WERI-Rb-1 (cell line): ENCODE results near the gene ODAD4.
"Not testable (repeated sequence)": the region's sequence is repeated elsewhere in the genome, so short reads cannot be mapped to it uniquely, and the experiment has no call there.

ENCODE experiments used
- DNase-seq: peaks from one replicate; pipeline ENCODE4 v3.0.0-alpha.2; 2020
- H3K27ac ChIP-seq: fragments of 250-450 bp; sonication (Bioruptor Pico); 2 replicates; pipeline ENCODE4 v1.5.1; 2020; ENCODE audit warnings: mild to moderate bottlenecking, moderate library complexity
- H3K27me3 ChIP-seq: fragments of 250-450 bp; sonication (Bioruptor Pico); 2 replicates; pipeline ENCODE4 v1.5.1; 2021; ENCODE audit warnings: mild to moderate bottlenecking, low read depth, moderate library complexity; ENCODE audit not compliant: insufficient read depth, severe bottlenecking
- H3K36me3 ChIP-seq: fragments of 250-450 bp; sonication (Bioruptor Pico); 2 replicates; pipeline ENCODE4 v1.5.1; 2020; ENCODE audit warnings: mild to moderate bottlenecking, moderate library complexity
- H3K4me3 ChIP-seq: 2 replicates; pipeline ENCODE4 v1.5.1; 2011; ENCODE audit warnings: low read depth, mild to moderate bottlenecking, control low read depth, low read length
- H3K9me3 ChIP-seq: fragments of 250-450 bp; sonication (Bioruptor Pico); 2 replicates; pipeline ENCODE4 v1.5.1; 2021; ENCODE audit warnings: mild to moderate bottlenecking, moderate library complexity; ENCODE audit not compliant: severe bottlenecking
- CTCF ChIP-seq: IDR thresholded peaks from 2 replicates; pipeline ENCODE4 v1.5.1; 2011; ENCODE audit warnings: low read depth, mild to moderate bottlenecking, control low read depth, inconsistent platforms, low read length

The ODAD4 gene

GRCh38 chr17:42001729-42002128 lies 71.3 kb downstream of the ODAD4 start:
- Histone ChIP-seq H3K36me3 (peaks cover 80% of the 10 kb centered on the region), H3K27ac (no peak overlapping the region)

DNA sequence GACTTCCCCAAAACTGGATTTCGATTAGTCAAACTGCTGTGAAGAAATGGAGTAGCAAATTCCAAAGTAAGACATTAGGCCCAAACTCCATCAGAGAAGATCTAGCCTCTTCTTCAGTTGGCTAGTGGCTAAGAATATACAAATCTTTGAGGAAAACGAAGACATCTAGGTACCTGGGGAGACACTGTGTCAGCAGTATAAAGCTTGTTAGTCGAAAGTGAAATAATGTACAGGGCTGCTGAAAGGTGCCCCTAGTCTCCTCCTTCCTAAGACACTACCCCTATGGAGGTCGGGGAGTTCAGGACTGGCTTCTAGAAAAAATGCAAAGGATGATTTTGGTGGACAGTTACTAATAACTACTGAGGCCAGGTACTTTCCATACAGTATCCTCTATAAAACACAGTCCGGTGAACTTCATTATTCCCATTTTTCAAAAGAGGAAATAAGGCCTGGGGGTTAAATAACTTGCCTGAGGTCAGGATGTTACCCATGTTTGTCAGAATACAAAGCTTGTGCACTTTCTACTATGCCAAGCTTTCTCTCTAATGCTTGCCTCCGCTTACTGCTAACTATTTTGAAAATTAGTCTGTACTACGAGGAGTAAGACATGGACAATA lies 71.9 kb downstream of the ODAD4 start:
- no peak for TF ChIP-seq CTCF
- H3K9me3 ChIP-seq, result no peaks in the 10 kb centered on the region
- H3K4me3 ChIP-seq, result no peak overlapping the region
- no peak for DNase-seq
- H3K36me3 ChIP-seq, result peaks cover 74% of the 10 kb centered on the region
- no peaks in the 10 kb centered on the region for H3K27me3 ChIP-seq
- H3K27ac ChIP-seq, result no peak overlapping the region

More at GRCh38 chr17:42001729-42002128, 71.3 kb downstream of the ODAD4 start:
- Histone ChIP-seq H3K9me3 (no peaks in the 10 kb centered on the region), H3K27me3 (no peaks in the 10 kb centered on the region), H3K4me3 (no peak overlapping the region)
- no peak for DNase-seq
- no peak for TF ChIP-seq CTCF

- peaks cover 69% of the 10 kb centered on the region for H3K36me3 ChIP-seq
- no peak overlapping the region for H3K4me3 ChIP-seq
- H3K27ac ChIP-seq, result no peak overlapping the region
- DNase-seq, result no peak
- no peaks in the 10 kb centered on the region for H3K9me3 ChIP-seq
- no peak for TF ChIP-seq CTCF
- H3K27me3 ChIP-seq, result no peaks in the 10 kb centered on the region
These were observed 72.4 kb downstream of the ODAD4 start for GRCh38 chr17:42002792-42003301.

DNA sequence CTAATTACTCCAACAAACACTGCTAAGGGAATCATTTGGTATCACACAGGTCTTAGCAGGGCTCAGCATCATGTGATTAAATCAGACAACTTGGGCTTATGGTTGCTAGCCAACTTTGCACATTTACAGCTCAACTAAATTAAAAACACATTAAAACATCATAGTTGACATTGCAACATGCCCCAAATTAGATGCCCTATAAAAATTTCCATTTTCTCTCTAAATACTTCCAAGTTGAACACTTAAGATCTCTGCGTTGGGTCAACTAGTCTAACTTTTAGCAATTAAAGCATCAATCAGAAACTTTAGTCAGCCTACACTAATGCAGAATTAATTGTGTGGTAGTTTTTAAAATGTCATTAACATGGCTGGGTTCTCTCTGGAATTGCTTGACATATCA lies 74.7 kb downstream of the ODAD4 start:
- Histone ChIP-seq H3K9me3 (no peaks in the 10 kb centered on the region), H3K4me3 (no peak overlapping the region), H3K36me3 (peaks cover 65% of the 10 kb centered on the region), H3K27me3 (no peaks in the 10 kb centered on the region), H3K27ac (no peak overlapping the region)
- DNase-seq, result no peak
- no peak for TF ChIP-seq CTCF

DNA sequence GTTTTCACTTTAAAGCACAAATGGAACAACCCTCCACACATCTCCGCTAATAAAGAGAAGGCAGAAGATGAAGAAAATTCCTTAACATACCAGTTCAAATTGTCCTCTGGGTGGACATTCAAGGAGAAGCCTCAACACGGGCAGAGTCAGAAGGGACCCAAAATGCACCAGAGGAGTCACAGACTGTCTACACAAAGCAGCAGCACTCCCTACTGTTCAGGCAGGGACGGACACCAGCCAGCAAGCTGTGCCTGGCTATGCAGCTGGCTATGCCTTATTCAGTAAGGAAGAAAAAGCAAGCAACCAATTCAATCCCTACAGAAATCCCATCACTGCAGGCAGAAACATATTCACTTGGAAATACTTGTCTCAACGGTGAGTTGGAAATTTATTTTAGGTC lies 78.8 kb downstream of the ODAD4 start:
- peak; percentile 70 for TF ChIP-seq CTCF
- H3K27me3 ChIP-seq, result no peaks in the 10 kb centered on the region
- no peaks in the 10 kb centered on the region for H3K9me3 ChIP-seq
- H3K4me3 ChIP-seq, result no peak overlapping the region
- H3K36me3 ChIP-seq, result peaks cover 37% of the 10 kb centered on the region
- no peak overlapping the region for H3K27ac ChIP-seq
- peak; percentile 48 for DNase-seq

DNA sequence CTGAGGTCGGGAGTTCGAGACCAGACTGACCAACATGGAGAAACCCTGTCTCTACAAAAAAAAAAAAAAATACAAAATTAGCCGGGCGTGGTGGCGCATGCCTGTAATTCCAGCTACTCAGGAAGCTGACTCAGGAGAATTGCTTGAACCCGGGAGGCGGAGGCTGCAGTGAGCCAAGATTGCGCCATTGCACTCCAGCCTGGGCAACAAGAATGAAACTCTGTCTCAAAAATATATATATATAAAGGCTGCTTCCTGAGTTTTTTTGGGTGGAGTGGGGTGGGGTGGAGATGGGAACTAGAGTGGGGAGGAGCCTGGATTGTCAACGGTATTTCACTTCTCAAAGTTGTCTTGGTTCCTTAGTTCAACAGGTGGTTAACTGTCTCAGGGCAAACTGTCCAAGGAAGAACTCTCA lies 79.9 kb downstream of the ODAD4 start:
- peaks cover 33% of the 10 kb centered on the region for H3K36me3 ChIP-seq
- H3K27ac ChIP-seq, H3K4me3 ChIP-seq, DNase-seq, H3K27me3 ChIP-seq, H3K9me3 ChIP-seq: not testable (repeated sequence)
